Activated CD4-positive, CD25-positive, alpha-beta regulatory T cell treated with anti-CD3 and anti-CD28 coated beads, Interleukin-2, amount 50 U/mL, for 24 hours (primary cell): ENCODE data around the gene SPI1.

Experiments used
- ATAC-seq, 2 donors: fragments of 150-1000 bp; cut with Tn5 transposase; one replicate each; pipeline ENCODE4 v1.10.0; 2021; ENCODE audit warnings: mild to moderate bottlenecking in 1 of 2, moderate library complexity in 1 of 2

The SPI1 gene

DNA sequence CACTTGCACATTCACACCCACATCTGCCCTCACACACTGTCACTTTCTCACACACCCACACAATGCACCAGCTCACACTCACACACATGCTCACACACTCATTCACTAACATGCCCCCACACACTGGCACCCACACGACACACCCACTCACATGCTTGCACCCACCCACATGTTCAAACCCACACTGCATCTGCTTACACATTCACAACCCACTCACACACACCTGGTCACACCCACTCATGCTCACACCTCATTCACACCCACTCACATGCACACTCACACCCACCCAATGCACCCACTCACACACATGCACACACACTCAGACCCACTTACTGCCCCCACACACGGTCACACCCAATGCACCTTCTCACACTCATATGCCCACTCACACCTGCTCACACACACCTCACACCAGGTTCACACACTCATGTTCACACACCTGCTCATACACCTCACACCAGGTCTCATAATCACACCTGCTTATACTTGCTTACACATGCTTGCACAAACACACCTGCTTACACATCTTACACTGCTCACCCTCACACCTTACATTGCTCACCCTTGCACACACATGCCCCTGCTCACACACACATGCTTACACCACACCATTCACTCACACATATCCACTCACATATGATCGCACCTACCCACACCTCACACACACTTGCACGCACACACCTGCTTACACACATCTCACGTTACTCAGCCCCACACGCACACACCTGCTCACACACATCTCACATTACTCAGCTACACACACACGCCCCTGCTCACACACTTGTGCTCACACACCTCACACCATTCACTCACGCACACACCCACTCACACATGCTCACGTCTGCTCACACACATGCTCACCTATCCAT lies 22.0 kb downstream of the SPI1 start:
- ATAC-seq = no peak

DNA sequence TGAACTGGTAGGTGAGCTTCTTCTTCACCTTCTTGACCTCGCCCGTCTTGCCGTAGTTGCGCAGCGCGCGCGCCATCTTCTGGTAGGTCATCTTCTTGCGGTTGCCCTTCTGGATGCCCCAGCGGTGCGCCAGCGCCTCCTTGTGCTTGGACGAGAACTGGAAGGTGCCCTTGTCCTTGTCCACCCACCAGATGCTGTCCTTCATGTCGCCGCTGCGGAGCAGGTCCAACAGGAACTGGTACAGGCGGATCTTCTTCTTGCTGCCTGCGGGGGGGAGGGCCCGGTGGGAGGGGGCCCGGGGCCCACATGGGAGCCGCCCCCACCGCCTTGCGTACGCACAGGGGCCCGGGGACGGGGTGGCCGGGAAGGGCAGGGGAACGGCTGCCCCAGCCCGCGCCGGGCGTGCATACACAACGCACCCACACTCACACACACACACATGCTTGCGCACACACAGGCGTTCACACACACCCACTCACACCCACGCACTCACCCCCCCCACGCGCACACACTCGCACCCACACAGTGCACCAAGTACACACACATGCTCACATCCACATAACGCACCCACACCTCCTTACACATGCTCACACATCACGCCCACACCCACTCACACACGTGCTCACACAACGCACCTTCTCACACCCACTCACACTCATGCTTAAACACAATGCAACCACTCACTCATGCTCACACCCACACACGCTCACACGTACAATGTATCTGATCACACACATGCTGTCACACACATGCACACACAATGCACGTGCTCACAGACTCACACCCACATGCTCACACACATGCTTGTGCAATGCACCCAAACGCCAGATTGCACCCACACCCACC lies 22.8 kb downstream of the SPI1 start:
- no peak for ATAC-seq

DNA sequence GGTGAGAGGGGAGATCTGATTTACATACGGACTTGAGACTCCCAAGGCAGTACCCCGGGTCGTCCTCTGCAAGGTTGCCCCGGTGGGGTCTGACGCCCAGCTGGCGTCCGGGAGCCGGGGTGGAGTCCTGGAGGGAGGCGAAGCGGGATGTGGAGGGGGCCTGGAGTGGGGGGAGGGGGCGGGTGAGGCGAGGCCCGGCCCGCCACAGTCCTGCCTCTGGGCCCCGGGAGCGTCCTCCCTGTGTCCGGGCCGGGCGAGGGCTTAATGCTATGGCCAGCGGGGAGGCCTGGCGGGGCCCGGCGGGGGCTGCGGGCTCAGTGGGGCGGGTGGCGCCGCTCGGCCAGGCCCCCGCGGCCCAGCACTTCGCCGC lies 23.4 kb downstream of the SPI1 start:
- no peak for ATAC-seq

DNA sequence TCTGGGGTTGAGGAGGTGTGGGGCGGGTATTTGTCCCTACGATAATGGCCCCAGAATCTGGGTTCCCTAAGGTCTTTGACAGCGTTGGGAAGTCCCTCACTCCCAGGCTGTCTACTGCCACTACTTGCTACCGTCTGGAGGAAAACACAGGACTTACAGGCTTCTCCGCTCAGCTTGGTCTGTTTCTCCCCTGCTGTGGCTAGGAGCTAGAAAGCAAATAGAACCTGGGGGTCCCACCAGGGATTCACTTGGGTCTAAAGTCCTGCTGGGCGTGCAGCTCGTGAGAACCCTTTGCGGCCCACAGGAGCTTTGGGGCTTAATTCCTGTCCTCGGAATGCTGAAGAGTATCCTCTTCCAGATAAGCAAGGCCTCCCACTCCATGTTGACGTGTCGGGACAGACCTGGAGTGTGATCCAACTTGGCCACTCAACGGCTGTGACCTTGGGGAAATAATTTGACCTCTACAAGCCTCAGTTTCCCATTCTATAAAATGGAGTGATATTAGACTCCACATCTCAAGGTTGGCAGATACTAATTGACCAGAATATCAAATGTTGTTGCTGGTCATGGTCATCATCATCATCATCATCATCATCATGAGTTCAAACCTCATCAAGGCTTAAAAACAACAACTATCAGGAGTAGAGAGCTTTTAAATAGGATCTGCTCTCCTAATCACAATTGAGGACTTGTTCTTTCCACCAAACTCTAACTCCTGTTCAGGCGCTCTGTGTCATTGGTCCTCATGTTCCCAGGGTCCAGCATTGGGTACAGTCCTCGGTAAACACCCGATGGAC lies 24.2 kb downstream of the SPI1 start:
- no peak for ATAC-seq

DNA sequence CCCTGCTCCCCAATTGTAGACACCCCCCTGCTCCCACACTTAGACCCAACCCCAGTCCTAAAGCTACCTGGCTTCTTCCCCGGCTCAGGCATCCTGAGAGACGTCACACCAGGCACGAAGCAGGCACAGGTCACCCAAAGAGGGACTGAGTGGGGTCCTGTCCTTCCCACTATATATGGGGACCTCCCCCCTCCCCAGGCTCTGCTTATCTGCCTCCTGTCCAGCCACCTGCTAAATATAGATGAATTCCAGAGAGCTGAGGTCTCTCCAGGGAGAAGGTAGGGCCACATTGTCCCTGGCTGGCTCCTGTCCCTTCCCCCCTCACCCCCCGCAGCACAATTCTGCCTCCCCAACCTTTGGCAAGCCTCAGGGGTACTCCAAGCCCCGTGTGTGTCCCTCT lies 25.8 kb downstream of the SPI1 start, which contains the start of gene MYBPC3:
TSS of gene MYBPC3 (minus strand) at position 147 of the 400 bp plus-strand sequence. CDS start at position 92, 55 bp downstream.
- no peak for ATAC-seq

DNA sequence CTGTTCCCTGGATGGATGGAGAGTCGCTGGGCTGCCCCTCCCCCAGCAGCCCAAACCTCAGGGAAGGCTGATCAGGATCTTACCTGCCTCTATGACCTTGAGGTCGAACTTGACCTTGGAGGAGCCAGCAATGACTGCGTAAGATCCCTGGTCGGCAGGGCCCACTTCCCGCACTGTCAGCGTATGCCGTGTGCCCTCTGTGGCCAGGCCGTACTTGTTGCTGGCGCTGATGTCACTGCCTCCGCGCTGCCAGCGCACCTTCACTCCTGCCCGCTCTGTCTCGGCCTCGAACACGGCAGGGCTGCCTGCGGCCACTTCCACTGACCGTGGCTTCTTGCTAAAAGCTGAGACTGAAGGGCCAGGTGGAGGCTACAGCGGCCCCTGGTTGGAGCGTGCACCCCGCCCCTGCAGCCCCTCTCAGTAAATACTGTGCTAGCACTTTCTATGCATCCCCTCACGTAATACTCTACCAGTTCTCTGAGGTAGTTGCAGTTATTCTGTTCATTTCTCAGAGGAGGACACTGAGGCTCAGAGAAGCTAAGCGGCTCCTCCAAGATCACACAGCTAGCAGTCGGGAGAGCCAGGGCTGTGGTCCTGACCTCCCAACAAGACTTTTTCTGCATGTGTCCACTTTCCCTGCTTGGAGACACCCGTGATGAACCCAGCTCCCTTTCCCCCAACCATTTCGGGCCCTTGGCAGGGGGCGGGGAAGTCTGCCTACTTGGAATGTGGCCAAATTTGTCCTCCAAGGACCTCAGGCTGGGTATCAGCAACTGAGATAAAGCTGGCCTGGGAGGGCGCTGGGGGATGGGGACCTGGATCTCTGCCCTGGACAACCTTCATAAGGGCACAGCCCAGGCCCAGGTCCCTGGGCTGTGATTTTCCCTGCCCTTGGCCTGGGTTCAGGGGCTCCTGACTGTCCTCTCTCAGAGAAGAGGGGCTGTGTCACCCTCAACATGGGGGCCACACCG lies 26.9 kb downstream of the SPI1 start:
- ATAC-seq = no peak

DNA sequence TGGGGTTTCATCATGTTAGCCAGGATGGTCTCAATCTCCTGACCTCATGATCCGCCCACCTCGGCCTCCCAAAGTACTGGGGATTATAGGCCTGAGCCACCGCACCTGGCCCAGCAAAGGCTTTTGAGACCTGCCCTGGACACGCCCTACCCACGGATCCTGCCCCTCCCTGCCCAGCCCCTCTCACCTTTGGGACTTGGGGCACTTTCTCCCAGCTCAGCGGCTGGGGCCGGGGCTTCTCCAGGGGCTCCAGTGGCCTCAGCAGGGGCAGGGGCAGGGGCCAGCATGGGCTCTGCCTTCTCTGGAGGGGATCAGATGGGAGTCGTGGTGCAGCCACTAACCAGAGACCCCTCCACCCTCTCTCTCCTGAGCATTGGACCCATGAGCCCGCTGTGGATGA lies 28.0 kb downstream of the SPI1 start:
- no peak for ATAC-seq

DNA sequence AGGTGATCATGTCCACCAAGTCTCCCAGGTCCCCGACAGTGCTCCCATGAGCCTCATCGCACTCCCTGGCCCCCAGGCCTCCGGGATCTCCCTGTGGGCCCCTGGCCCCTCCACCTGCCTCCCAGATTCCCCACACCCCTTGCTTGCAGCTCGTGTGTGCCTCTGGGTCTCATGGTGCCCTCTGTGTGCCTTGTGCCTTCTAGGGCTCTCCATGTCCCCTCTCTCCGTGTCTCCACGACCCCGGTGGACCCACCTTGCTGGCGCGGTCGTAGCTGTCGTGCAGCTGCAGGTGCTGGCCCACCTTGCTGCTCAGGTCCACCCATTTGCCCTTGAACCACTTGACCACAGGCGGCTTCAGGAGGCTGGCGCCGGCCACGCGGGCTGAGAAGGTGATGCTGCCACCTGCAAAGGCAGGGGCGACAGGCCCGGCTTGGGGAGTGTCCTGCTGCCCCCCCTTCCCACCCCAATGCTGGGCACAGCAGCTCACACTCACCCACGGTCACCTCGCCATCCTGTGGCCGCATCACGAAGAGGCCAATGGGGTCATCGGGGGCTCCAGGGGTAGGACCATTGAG lies 28.7 kb downstream of the SPI1 start:
- ATAC-seq = no peak

DNA sequence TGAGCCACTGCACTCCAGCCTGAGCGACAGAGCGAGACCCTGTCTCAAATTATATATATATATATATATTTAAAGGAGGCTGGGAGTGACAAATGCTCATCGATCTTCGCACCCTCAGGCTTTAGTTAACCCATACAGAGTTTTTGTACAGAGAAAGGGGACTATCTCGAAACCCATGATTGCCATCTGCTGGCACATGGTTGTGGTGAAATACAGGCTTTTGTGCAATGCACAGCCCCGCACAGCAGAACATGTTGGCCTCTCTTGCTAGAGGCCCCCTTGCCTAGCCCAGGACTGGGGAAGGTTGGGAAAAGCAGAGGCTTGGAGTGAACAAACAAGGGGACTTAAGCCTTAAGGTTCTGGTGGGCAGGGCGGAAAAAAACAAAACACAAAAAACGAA lies 29.5 kb downstream of the SPI1 start:
- no peak for ATAC-seq

DNA sequence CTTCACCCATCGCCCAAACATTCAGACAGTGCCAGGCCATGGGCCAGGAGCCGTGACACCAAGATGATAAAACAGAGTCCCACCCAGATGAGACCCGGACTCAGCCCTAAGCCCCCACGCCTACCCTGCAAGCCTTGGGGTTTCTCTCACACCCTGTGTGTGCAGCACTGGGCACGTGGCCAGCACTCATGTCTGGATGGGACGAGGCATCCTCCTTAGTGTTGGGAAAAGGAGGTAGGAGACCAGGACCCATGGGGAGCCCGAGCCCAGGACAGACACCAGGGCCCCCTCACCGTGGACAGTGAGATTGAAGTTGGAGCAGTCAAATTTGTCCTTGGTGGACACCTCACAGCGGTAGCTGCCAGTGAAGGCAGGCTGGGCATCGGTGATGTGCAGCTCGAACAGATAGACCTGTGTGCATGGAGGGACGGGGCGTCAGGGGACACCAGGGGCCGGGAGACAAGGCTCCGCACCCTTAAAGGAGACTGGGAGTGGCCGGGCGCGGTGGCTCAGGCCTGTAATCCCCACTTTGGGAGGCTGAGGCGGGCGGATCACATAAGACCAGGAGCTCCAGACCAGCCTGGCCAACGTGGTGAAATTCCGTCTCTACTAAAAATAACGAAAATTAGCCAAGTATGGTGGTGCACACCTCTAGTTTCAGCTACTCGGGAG lies 30.1 kb downstream of the SPI1 start:
- ATAC-seq = no peak

DNA sequence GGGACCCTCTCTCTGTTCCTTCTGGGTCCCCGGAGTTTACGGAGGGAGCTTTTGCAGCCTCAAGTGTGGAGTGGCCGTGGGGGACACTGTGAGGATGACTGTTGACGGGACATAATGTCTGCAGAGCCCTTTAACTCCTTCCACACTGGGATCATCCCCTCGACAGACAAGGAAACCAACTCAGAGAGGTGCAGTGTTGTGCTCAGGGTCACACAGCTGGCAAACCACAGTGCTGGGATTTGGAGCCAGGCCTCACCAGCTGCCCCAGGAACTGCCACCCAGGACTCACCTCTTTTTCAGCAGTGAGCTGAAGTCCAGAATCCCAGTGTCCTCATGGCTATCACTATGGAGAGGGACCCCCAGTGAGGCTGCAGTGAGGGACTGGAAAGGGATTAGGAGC lies 31.2 kb downstream of the SPI1 start:
- no peak for ATAC-seq

DNA sequence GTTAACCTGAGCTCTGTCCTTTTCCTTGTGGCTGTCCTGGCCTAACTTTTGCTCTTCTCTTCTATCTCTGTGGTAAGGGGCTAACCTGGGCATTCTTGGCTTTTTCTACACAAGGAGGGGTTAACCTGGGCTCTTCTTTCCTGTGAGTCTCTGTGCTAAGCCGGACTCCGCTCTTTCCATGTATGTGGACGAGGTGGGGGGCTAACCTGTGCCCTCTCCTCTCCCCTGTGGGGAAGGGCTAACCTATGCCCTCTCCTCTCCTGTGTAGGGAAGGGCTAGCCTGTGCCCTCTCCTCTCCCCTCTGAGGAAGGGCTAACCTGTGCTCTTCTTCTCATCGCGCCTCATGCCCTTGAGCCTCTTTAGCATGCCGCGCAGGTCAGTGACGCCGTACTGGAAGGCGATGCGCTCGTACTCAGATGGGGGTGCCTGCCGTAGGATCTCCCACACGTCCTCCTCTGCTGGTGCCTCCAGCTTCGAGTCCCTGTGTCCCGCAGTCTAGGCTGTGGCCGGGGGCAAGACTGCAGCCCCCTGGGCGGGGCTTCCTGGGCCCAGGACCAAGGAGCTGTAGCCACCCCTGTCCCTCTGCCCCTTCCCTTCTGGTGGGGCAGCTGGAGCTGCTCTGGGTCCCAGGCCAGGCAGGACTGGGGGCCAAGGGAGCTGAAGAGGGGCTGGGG lies 32.3 kb downstream of the SPI1 start:
- ATAC-seq = no peak

DNA sequence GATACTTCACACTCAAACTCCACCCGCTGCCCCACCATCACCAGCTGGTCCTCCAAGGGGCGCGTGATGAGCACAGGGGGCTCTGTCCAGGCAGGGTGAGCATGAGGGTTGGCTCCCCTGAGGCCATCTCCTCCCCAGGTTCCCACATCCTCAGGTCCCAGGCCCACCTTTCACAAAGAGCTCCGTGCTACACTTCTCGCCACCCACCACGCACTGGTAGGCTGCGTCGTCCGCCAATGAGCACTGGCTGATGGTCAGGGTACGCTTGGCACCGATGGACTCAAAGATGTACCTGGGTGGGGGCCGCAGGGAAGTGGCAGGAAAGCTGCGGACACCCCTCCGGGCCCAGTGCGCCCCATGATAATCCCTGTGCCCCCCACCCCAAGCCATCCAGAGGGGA lies 35.5 kb downstream of the SPI1 start:
- no peak for ATAC-seq

DNA sequence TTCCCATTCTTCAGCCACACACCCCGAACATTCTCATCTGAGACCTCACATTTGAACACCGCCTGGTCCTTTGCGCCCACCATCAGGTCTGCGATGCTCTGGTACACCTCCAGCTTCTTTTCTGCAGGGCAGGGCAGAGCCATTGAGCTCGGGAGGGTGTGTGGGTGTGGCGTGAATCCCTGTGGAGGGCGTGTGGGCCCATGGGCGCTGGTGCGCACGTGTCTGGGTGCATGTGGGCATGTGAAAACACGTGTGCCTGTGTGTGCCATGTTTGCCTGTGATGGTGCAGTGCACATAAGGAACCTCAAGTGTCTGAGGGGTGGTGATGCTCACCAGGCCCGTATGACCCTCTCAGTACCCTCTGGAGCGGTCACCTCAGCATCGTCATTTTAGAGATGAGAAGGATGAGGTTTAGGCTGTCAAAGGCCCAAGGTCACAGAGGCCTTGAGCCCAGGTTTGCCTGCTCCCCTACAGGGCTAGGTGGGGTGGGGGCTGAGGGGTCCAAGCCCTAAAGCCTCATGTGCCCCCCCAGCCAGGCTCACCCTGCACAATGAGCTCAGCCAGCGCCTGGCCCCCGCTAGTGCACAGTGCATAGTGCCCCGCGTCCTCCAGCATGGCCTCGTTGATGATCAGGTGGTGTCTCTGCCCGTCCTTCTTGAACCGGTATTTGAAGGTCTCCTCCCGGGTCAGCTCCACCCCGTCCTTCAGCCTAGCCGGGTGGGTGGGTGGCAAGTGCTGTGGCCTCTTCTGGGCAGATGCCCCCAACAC lies 36.1 kb downstream of the SPI1 start:
- no peak for ATAC-seq

DNA sequence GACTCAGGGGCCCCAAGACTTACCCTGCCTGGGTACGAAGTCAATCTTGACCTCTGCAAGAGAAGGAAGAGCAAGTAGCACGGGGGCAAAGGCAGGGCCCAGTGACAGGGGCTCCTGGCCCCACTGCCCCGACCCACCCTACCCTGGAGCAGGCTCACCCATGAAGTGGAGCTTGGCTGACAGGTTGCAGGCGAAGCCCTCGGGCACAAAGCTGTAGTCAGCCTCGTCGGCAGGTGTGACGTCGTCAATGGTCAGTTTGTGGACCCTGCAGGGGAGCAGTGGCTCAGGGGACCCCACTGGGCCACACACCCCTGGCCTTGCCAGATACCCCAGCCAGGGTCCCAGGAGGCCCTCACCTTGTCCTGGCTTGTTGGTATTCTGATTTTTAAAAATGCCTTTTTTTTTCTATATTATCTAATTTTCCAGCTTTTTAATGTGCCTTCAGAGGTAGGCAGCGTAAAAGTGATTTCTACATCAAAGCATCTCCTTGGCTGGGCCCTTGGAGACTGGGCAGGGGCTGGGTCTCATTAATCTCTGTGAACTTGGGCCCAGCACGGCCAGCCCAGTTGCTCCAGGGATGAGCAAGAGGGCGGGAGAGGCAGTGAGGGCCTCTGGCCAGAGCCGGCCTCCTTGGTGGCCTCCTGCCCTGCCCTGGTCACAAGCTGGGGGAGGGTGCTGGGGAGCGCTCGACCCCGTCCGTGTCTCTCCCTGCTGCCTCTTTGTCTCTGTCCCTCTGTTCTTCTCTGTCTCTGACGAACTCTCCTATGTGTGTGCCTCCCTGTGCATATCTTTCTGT lies 37.2 kb downstream of the SPI1 start:
- no peak for ATAC-seq

DNA sequence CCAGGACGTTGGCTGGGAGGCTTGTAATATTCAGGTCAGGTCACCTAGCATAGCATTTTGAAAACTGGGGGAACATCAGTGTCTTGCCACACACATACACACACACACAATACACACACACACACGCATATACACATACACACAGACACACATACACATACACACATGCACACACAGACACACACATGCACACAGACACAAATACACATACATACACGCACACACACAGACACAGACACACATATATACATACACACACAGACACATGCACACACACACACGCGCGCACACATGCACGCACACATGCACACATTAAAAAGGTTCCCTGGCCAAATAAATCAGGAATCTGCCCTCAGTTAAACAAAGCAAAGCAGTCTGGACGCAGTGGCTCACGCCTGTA lies 38.3 kb downstream of the SPI1 start:
- ATAC-seq = no peak

DNA sequence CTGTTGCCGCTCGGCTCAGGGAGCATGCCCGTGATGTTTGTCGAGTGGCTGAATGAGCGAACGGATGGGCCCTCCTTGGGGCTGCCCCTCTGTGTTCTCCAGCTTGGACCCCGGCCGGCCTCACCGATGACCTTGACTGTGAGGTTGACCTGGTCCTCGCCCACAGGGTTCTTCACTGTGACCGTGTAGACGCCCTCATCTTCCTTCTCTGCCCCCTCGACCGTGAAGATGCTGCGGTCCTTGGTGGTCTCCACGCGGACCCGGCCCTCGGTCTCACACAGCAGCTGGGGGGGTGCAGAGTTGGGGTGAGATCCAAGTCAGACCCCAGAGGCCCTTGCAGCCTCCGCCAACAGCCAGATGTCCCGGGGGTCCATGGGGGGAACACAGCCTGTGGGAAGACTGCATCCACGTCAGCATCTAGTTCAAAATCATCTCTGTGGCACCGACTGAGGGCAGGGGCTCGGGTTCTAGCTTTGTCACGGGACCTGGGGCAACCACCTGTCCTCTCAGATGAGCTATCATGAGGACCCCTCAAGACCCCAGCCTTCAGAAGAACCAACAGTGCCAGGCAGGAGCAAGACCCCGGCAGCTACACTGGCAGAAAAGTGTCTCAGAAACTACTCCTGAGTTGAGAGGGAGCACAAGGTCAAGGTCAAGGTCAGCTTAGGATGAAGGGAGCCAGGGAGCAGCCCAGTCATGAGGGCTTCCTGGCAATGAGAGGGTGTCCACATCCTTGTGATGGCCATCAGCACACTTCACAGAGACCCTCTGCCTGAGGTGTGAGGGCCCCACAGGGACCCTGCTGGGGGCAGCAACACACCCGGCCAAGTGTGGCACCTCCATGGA lies 39.7 kb downstream of the SPI1 start:
- ATAC-seq = no peak
